ENCODE measurements around the gene WDR93. TPM values are rescaled to one million over a fixed set of nuclear protein-coding genes. Genes with fewer than 3 reads are reported as not detected.

WDR93 gene
- total and polyA plus RNA-seq, 2 of the 4 experiments (the other 2 are of a cell fraction) = not detected

GRCh38 chr15:89749526-89749925 lies 58.9 kb downstream of the WDR93 start:
- no peak overlapping the region for H3K4me2 ChIP-seq (ENCODE audit: low read depth, low read length)

More at GRCh38 chr15:89749526-89749925, 58.9 kb downstream of the WDR93 start:
- Histone ChIP-seq H2BK120ac (ENCODE audit: low read depth, low read length) (no peak overlapping the region), H3K4me1 (ENCODE audit: control insufficient read depth, insufficient read depth, low read length) (peaks cover under 1% of the 10 kb centered on the region; the same call in 1 of the 2 replicates), H4K5ac (ENCODE audit: low read depth, low read length) (no peak overlapping the region), H2BK20ac (ENCODE audit: low read depth, low read length) (no peak overlapping the region), H3K4me3 (ENCODE audit: insufficient read depth, low read depth, low read length) (no peak overlapping the region), H3K27ac (ENCODE audit: insufficient read depth, low read length) (no peak overlapping the region), H4K91ac (ENCODE audit: insufficient read depth, low read depth, low read length) (no peak overlapping the region), H3K4ac (ENCODE audit: low read depth, low read length) (no peak overlapping the region), H4K8ac (ENCODE audit: low read depth in 2 of 2, low read length in 2 of 2) (no peak overlapping the region), H2AFZ (replicated peaks; ENCODE audit: low read length, poor library complexity) (no peak overlapping the region), H3K14ac (replicated peaks; ENCODE audit: low read depth, low read length) (no peak overlapping the region), H3K27me3 (ENCODE audit: control insufficient read depth, insufficient read depth, low read length) (peaks cover 42% of the 10 kb centered on the region), H3K23ac (ENCODE audit: low read depth, low read length) (no peak overlapping the region), H3K79me1 (ENCODE audit: low read depth in 1 of 2, low read length in 2 of 2) (no peaks in the 10 kb centered on the region), H3K9ac (ENCODE audit: low read depth, low read length) (no peak overlapping the region), H3K56ac (ENCODE audit: extremely low read depth, insufficient read depth, low read length) (no peak overlapping the region), H3K18ac (ENCODE audit: low read depth, low read length) (no peak overlapping the region), H3K9me3 (ENCODE audit: control insufficient read depth, insufficient read depth, low read length) (no peaks in the 10 kb centered on the region), H3K36me3 (ENCODE audit: control insufficient read depth, insufficient read depth, low read length) (no peaks in the 10 kb centered on the region), H3K9me1 (ENCODE audit: insufficient read depth, low read length) (no peaks in the 10 kb centered on the region), H2BK15ac (ENCODE audit: low read depth, low read length) (no peak overlapping the region), H2AK9ac (replicated peaks; ENCODE audit: low read depth, low read length, poor library complexity) (no peak overlapping the region), H2BK5ac (ENCODE audit: low read depth, low read length, poor library complexity, severe bottlenecking) (no peak overlapping the region), H4K20me1 (ENCODE audit: insufficient read depth, low read length) (no peaks in the 10 kb centered on the region), H2AK5ac (ENCODE audit: low read depth, low read length) (no peak overlapping the region)
- POLR2A ChIA-PET (ENCODE audit: unreplicated experiment) = no interaction called here
- ATAC-seq (ENCODE audit: low read depth) (no peak), DNase-seq (no peak)
- CTCF ChIA-PET = interaction anchor here (1.0 kb wide), 1 partner anchor 102 kb away, joined by 4 read pairs; no protein-coding TSS in a partner anchor
- no peak for TF ChIP-seq POLR2A (IDR thresholded peaks at IDR 0.05; ENCODE audit: low read depth, low read length)
- dilution Hi-C loops (cut with HindIII; ENCODE audit: low sequenced_read_pairs, unreplicated experiment) (no loop called here), in situ Hi-C loops (cut with MboI; ENCODE audit: low sequenced_read_pairs) (no loop called here), intact Hi-C loops (cut with micrococcal nuclease) (no loop called here)
- WGBS, 2 experiments (ENCODE audit: extremely low coverage in 2 of 2, insufficient read length in 1 of 2) = no CpG with 5 or more reads among the region's 4 CpGs
- no TSS peak for BruUV-seq (replicated peaks)

Measured in IMR-90 (cell line).